Stimulated activated CD8-positive, alpha-beta memory T cell treated with anti-CD3 and anti-CD28 coated beads, Interleukin-15, amount 100 ng/mL, for 48 hours (primary cell): ENCODE measurements around the gene IQSEC1.
A peak's percentile ranks its signal among the peaks of the same experiment; 100 is the strongest.

Experiments
- DNase-seq, 2 donors: peaks; one replicate each; pipeline ENCODE4 v3.0.0-alpha.2; 2020; ENCODE audit warnings: low read depth in 2 of 2

Gene IQSEC1

DNA sequence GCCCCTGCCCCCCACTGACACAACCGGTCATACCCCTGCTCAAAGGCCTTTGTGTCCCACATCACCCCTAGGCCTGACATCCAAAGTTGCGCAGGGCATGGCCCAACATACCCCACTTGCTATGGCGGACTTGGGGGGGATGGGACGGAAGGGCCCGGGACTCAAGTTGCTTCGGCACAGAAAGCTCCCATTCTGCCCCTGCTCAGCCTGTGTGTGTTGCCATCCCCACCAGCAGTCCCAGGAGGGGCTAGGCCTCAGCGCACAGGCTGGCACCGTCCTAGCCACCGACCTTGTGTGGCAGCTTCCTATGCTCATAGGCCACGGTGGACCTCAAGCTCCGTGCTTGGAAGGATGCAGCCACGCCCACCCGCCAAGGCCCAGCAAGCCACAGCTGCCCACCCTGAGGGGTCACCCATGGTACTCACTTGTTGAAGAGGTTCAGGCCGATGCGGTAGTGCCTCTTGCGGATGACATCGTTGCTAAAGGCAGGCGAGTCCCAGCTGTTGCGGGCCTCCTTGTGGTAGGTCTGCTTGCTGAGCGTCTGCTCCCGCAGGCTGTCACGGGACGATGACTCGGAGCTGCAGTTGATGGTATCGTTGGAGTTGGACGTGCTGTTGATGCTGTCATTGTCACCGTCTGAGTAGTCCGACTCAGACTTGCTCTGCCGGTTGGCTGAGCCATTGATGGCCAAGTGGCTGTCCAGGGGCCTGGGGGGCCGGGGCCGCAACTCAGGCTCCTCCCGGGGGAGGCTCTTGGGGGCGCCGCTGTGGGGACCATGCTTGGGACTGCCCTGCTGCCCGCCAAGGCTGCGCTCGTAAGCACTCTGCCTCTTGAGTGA lies 138.0 kb downstream of the IQSEC1 start:
- DNase-seq = no peak

DNA sequence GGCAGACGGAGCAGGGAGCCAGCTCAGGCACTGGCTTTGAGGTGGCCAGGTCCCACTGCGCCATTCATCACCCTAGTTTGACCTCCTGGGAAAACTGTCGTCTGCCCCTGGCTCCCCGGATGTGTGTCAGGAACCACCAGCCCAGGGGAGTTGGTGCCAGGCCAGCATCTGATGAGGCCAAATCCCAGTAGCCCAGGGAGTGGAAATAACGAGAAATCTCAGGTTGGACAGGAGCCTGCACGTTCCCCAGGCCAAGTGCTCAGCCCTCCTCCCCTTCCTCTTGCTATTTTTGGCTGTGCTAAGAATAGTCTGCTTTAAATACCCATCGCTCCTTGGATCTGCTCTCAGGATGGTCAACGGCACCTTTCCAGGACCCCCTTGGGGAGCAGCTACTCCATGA lies 138.8 kb downstream of the IQSEC1 start:
- DNase-seq = no peak

DNA sequence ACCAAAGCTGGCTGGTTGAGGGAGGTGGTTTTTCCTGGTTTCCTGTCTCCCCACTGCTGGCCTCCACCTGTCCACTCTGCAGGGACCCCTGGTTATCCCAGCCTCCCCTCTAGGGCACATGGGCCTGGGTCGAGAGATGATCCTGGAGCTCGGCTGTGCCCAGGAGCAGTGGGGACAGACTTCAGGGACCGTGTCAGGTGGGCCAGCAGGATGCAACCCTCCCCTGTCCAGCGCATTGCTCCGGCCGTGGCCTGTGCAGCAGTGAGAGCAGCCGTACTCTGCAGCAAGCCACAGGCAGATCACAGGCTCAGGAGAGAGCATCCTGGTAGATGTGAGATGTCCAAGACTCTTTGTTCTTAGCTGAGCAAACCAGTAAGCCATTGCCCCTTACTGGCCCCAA lies 139.3 kb downstream of the IQSEC1 start:
- DNase-seq = no peak

DNA sequence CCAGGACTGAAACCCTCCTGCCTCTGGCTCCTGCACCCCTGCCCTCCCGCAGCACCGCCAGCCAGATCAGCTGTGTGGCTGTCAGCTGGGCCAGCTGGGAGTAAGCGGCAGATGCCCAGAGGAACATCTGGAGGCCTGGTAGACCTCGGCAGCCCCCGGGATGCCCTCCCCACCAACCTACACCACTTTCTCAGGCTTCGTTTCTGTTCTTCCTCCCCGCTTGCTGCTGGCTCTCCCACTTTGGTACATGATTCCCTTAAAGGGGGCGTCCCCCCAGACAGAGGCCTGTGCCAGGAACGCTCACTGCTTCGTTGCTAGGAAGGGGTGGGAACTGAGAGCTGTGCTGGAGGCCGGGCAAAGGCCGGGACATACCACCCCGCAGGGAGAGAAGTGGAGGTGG lies 140.5 kb downstream of the IQSEC1 start:
- DNase-seq = no peak

DNA sequence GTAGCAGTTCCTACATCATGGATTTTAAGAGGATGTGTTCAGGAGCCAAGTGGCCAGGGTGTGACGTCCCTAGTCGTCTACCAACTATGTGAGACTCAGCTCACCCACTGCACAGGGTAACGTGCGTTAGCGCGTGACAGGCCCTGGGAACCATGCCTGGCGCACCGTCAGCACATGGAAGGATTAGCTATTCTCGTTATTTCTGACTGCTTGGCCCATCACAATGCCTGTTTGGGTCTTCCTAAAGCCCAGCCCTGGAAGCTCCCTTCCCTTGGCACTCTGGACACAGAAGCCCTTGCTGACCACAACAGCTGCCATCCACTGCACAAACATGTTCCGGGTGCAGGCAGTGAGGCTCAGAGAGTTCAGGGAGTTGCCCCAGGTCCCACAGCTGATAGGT lies 140.9 kb downstream of the IQSEC1 start:
- no peak for DNase-seq

GRCh38 chr3:12931273-12931905 lies 141.8 kb downstream of the IQSEC1 start:
- no peak for DNase-seq

DNA sequence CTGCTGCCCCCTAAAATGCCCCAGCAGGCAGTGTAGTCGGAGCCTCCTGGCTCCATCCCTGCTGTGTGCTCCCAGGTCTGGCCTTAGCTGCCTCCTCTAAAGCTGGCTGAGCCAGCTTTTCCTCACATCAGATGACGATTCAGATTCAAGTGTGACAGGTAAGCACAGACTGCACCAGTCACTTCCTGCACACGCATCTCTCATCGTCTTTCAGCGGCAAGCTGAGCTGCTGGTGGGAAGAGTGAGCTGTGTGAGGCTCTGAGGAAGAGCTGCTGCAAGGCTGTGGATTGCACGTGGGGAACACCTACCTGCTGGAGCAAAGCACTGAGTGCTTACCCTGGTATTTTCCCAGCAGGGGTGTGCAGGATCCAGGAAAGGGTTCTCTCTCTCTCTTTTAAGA lies 143.4 kb downstream of the IQSEC1 start:
- DNase-seq = no peak

DNA sequence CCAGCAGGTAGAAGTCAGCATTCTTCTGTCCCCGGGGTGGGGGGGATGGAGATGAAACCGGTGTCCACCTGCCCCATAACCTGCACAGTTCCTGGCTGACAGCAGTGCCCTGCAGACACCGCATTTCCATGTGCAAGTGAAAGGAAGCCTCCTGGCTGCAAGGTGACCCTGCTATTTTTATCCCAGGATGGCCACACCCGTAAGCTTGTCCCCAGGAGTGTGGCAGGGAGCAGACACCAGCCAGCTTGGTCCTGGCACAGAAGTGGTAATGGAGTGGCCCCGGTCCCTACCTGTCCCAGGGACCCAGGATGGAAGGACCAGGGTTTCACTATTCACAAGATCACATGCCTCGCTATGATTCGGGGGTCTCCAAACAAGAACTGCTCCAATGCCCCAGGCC lies 146.6 kb downstream of the IQSEC1 start:
- no peak for DNase-seq

DNA sequence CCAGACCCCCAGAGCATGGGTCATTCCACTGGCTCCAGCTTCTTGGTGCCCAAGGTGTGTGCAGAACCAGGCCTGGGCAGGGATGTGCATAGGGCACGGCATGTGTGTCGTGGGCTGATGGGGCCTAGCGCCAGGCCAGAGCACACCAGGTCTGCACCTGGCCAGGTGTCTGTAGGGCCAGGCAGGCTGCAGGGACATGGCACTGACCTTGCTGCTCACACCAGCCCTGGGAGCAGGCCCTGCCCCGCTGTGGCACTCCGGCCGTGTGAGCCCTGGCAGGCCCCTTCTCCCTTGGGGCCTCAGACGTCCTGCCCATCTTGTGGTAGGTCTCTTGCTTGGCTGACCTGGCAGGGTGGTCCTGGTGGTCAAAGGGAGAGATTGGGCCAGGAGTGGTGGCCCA lies 147.6 kb downstream of the IQSEC1 start:
- DNase-seq = no peak

GRCh38 chr3:12924437-12924836 lies 148.8 kb downstream of the IQSEC1 start:
- DNase-seq = no peak

DNA sequence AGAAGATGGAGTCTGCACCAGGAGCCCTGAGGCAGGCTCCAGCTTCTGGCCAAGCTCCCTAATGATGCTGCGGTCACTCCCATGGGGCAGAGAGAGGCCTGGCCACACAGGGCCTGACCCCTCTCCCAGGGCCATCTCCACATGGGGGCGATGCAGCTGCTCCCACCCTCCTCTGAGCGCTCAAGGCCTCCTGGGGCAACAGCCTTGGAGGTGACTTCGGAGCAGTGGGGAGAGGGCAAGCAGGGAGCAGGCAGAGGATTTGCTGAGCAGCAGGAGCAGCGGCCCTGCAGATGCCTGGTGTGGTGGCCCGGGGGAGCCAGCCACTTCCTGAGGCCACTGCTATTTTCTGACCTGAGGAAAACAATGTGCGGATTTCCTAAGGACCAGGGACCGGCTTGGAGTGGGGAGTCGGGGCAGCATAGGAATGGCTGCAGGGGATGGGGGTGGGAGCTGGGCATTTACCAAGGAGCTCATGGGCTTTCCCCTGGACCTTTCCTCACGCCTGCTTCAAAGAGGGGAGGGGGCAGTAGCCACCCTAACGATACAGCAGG lies 150.3 kb downstream of the IQSEC1 start:
- DNase-seq = no peak

- no peak for DNase-seq
Observed at GRCh38 chr3:12922306-12922705, 150.9 kb downstream of the IQSEC1 start.

DNA sequence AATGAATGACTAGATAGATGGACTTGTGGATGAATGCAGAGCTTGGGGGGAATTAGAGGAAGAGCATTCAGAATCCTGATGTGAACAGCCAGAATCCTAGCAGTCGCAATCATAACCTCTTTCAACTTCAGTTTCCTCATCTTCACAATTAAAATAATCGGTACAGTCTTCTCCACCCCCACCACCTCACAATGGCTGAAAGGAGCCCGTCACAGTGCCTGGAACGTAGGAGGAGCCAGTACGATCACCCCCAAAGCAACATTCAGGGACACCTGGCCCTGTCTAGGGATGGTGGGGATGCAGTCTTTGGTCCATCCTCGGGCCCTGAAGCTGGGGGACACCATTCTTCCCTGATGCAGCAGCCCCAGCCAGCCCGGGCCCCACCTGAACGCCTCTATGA lies 151.5 kb downstream of the IQSEC1 start:
- no peak for DNase-seq

DNA sequence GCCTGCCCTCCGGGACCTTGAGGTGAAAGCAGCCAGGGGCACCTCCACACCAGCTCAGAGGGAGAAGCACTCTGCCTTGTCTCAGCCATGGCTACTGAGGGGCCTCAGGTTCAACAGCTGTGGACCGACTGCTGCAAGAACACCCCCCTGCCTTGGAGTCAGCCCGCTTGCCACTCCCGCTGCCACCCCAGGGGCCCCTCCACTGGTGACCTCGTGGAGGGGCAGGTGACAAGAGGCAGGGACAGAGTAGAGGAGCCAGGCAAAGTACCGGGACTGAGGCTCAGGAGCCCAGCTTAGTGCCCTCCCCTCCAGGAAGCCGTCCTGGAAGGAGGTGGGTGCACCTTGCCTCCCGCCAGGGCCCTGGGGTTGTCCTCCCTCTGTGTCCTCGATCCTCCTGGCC lies 152.3 kb downstream of the IQSEC1 start:
- no peak for DNase-seq

DNA sequence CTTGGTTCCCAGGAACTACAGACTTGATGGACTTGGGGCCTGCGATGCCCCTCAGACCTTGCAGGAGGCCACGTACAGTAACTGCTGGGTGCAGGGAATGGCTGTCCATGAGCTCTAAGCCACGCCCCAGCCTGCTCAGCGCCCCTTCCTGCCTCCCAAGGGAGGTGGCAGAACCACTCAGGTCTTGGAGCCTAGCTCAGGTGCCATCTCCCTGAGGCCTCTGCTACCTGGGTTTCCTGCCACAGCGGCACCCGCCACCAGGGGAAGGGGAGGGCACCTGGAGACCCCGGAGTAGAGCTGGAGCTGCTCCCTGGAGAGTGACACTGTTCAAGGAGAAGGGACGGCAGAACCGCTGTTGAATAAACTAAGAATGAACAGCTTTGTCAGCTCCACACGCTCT lies 154.0 kb downstream of the IQSEC1 start:
- no peak for DNase-seq

GRCh38 chr3:12918231-12918630 lies 155.0 kb downstream of the IQSEC1 start:
- no peak for DNase-seq

GRCh38 chr3:12916159-12916558 lies 157.1 kb downstream of the IQSEC1 start:
- DNase-seq = peak; percentile 30 to 38

DNA sequence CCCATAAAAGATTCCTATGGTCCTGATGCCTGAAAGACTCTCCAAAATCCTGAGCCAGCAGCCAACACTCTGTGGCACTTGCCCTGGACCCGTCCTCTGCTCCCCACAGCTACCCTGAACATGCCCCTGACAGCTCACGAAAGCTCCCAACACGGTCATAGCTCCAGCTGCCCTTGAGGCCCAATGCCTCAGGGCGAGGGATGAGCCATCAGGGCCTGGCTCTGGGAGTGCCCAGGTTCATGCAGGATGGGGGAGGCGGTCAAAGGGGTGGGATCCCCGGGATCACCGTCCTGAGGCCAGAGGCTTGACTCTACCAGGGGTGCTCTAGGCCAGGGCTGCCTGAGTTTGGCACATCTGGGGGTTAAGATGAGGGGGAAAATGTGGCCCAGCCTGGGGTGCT lies 159.1 kb downstream of the IQSEC1 start:
- no peak for DNase-seq

DNA sequence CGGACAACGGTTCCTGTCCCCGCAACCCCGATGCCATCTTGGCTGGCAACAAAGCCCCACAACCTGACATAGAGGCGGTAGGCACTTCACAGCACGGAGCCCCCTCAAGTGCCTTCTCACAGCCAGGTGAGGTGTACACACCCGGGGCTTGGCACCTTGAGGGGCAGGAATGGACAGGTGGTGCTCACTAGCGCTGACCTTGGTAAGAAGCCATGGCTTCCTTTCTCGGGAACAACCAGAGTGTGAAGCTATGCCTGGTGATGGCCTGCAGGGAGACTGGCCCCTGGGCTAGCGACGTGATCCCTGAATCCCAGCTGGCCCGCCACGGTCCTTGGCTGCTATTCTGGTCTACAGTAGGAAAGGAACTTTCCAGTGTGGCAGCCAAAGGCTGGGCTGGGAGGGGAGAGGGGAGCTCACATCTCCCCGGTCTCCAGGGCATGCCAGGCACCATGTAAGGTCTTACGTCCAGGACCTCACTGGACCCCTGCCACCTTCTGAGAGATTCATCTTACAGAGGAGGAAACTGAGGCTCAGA lies 161.3 kb downstream of the IQSEC1 start:
- DNase-seq = no peak

DNA sequence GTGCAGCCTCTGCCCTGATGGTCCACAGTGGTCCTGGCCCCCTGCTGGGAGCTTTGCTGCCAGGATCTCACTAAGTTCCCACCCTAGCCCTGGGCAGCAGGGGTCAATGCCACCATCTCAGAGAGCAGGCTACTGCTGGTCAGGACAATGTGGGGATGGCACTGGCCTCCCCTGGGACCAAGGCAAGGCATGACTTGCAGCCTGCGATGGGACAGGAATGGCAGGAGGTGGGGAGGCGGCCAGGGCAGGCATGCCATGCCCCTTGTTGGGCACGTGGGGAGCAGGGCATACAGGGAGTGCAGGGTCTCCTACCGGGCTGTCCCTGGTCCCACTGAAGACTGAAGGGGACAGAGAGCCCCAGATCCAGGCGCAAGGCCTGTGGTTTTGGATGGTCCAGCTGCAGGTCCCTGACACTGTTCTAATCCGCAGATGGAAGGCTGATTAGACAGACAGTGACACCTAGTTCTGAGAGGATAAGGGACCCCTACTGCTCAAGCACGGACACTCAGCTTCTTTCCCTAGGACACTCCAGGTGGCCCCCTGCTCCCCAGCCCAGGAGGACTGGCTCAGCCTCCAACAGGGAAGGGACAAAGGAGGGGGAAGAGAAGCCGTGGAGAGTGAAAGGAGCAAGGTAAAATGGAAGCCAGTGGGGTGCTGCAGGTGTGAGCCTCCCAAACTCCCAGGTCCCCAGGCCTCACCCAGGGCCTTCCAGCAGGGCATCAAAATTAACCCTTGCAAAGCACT lies 162.7 kb downstream of the IQSEC1 start:
- no peak for DNase-seq

DNA sequence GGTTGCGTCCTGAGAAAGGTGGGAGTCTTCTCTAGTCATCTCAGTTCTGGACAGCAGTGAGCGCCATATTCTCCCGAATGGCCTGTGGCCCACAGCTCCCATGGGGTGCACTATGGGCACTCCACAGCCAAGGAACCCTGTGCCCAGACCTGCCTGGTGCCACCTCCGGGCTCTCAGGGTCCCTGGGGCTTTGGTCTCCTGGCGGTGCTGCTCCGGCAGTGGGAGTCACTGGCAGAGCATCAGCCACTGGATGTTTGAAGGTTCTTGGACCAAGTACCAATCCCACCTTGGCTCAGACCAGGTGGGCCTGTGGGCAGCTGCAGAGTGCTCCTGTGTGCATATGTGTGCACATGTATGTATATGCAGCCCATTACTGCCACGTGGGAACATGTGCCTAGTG lies 163.5 kb downstream of the IQSEC1 start:
- no peak for DNase-seq

- no peak for DNase-seq
Observed at GRCh38 chr3:12908859-12909258, 164.4 kb downstream of the IQSEC1 start.
